Ramos (cell line): ENCODE results near the gene SLC2A10.

Source experiments
- in situ Hi-C: fragments of 300-500 bp; cut with MboI; formaldehyde crosslinking; loops from one replicate; pipeline ENCODE4 v1.14.3; 2022; ENCODE audit warnings: low sequenced_read_pairs; ENCODE audit not compliant: unreplicated experiment

SLC2A10 gene

DNA sequence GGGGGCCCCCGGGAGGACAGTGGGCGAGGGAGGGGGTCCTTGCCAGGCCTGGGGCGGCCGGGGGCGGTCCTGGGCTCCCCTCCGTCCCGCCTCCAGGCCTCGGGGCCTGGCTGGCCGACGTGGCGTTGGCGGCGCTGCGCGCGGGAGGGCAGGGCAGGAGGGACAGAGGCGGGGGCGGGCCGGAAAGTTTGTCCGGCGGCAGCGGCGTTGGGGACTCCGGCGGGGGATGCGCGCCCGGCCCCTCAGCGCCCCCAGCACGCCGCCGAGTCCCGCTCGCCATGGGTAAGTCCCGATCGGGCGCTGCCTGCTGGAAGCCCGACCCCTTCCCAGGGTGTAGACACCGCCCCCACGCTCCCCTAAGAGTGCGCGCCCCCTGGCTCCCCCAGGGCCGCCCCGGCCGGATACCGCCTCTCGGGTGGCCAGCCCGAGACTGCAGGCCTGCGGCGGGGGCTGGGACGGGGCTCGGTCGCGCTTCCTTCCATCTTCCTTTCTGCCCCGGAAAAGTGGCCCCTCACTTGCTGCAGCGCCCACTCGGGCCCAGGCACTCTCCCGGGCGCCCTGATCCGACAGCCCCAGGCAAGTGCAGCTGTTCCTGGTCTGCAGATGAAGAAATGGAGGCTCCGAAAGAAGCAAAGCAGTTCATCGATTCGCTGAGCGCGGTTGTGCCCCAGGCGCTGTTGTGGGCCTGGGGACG, at the start of gene SLC2A10:
Gene SLC2A10 (plus strand): TSS at position 191 of the 694 bp plus-strand sequence. CDS start 88 bp downstream, at position 279.
- in situ Hi-C loops: no loop called here

DNA sequence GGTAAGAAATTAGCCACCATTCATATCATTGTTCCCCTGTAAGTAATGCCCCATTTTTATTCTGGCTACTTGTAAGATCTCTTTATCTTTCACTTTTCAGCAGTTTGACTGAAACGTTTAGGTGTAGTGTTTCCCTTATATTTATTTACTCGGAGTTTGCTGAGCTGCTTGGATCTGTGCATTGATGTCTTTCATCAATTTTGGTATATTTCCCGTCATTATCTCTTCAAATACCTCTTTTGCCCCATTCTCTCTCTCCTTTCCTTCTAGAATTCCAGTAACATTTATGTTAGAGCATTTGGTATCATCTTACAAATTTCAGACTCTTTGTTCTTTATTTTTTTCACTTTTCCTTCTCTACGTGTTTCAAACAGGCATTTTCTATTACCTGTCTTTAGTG, 49.0 kb upstream of the SLC2A10 start:
- in situ Hi-C loops: no loop called here

DNA sequence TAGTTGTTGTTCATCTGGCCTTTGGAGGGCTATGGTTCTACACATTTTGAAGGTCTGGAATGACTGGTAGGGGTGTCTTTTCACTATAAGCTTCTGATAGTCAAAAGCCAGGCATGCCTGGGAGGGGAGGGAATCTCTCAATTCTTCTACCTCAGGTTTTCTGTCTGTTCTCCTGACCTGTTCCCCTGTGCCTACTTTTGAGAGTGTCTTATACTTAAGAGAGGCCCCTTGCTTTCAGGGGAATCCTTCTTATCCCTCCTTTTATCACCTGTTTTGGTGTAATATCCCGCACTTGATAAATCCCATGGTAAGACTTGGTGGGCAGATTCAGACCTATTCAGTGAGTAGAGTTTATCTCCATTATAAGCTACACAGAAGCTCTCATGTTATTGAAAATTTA, 47.8 kb upstream of the SLC2A10 start:
- in situ Hi-C loops: no loop called here

GRCh38 chr20:46663531-46663930, 45.9 kb upstream of the SLC2A10 start:
- in situ Hi-C loops: no loop called here

- in situ Hi-C loops: no loop called here
Observed at GRCh38 chr20:46665602-46666001, 43.8 kb upstream of the SLC2A10 start.

DNA sequence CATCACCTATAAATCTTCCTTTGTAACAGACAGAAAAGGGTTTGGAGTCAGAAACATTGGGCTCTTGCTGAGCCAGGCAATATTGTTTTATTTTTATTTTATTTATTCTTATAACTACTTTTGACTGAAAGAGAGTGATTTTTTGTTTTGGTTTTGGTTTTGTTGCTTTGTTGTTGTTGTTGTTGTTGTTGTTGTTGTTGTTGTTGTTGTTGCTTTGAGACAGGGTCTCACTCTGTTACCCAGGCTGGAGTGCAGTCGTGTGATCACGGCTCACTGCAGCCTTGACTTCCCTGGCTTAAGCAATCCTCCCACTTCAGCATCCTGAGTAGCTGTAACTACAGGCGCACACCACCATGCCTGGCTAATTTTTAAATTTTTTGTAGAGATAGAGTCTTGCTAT, 43.1 kb upstream of the SLC2A10 start:
- in situ Hi-C loops: no loop called here

GRCh38 chr20:46666818-46667515, 42.5 kb upstream of the SLC2A10 start:
- in situ Hi-C loops: no loop called here

GRCh38 chr20:46670228-46670584, 39.2 kb upstream of the SLC2A10 start:
- in situ Hi-C loops: no loop called here

DNA sequence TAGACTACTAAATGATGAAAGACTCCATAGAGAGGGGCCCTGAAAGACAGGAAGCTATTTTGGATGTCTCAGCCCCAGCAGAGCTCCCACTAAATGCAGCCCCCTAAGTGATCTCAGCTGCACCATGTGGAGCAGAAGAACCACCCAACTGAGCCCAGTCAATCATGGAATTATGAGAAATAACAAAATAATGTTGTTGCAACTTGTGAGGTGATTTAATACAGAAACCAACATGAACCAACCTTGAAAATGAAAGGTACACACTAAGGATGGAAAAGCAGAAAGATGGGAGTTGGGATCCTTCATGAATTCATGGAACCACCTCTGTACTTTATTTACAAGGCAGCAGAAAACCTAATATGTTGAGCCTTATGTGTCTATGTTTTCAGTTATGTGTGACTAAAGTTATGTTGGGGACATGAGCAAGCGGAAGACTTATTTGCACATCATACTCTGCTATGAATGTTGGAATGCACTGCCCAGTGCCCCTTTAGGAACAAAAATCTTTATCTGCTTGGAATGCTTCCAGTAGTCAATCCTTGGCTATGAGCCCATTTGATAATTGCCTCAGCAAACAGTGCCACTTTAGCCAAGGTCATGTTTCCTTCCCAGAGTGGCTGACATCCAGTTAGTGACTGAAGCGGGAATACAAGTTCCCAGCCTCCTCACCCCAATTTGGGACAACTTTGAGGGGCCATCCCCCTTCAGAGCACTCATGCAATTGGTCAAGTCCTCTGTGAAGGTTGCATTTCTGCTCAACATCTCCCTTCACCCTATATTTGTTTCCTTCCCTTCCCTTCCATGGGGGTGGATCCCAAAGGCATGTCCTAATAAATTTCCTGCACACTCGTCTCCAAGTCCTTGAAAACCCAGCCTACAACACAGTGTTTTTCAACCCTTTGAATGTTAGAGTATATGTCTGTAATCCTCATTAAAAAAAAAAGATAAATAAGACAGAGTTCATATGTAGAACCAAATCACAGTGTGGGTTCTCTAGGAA, 38.6 kb upstream of the SLC2A10 start:
- in situ Hi-C loops: no loop called here

- in situ Hi-C loops: no loop called here
Observed at GRCh38 chr20:46671866-46672542, 37.4 kb upstream of the SLC2A10 start.

GRCh38 chr20:46672543-46673148, 36.8 kb upstream of the SLC2A10 start:
- in situ Hi-C loops: no loop called here

- in situ Hi-C loops: no loop called here
Observed at GRCh38 chr20:46673394-46674252, 35.8 kb upstream of the SLC2A10 start.

DNA sequence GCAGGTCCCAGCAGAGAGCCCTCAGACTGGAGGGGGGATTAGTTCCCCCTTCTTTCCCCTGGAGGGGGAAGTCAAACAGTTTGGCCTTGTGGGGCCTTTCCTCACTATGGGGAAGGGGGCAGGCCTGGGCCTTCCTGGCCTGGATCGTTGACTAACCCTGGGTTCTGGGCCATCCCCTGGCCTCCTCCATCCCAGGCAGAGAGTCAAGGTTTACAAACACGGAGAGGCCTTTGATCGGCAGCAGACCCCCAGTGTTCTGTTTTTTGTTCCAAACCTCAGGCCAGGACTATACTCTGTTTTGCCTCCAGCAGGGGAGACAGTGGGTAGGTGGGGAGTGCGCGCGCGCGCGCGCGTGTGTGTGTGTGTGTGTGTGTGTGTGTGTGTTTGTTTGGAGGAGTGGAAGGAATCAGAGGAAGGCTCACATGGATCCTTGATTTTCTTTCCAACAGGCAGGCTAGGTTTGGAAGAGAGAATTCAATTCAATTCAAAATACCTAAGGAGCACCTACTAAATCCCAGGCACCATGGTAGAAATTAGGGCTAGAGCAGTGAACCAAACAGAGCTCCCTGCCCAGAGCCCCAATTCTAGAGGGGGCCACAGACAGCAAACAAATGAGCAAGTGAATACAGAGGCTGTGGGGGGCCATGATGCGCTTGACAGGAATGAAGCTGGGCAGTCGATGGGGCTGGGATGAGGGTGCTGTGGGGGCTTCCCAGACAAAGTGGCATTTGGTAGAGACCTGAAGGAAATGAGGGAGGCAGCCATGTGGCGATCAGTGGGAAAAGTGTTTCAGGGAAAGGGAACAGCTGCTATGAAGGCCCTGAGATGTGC, 35.0 kb upstream of the SLC2A10 start:
- in situ Hi-C loops: loop anchor here (25.0 kb wide), 1 partner anchor 662 kb away; the partner anchor contains the start of gene MMP9

DNA sequence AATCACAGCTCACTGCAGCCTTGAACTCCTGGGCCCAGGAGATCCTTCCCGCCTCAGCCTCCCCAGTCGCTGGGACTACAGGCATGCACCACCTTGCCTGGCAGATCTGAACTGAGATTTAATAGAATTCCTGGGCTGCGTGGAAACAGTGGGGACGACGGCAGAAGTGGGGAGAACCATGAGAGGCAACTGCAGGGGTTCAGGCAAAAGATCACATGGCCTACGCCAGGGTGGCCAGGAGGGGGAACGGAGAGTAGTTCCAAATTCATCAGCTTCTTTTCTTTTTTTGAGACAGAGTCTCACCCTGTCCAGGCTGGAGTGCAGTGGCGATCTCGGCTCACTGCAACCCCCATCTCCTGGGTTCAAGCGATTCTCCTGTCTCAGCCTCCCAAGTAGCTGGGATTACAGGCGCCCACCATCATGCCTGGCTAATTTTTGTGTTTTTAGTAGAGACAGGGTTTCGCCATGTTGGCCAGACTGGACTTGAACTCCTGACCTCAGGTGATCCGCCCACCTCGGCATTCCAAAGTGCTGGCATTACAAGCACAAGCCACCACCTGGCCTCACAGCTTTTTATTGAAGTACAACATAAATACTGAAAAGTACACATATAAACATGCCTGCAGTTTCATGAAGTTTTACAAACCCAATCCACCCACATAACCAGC, 32.7 kb upstream of the SLC2A10 start:
- in situ Hi-C loops: loop anchor here (25.0 kb wide), 1 partner anchor 664 kb away; the partner anchor contains the start of gene MMP9

- in situ Hi-C loops: loop anchor here (25.0 kb wide), 1 partner anchor 665 kb away; the partner anchor contains the start of gene MMP9
Observed at GRCh38 chr20:46677608-46678007, 31.8 kb upstream of the SLC2A10 start.

DNA sequence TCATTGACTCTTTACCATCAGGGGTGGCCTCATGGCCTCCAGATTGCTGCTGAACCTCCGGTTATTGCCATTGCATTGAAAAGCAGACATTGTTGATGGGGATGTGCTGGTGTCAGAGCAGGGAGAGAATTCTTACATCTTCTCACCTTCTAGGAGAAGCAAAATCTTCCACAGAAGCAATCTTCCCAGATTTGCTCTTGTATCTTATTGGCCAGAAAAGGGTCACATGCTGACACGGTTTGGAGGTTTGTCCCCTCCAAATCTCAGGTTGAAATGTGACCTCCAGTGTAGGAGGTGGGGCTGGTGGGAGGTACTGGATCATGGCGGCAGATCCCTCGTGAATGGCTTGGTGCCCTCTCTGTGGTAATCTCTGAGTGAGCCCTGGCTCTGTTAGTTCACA, 30.9 kb upstream of the SLC2A10 start:
- in situ Hi-C loops: loop anchor here (25.0 kb wide), 1 partner anchor 666 kb away; the partner anchor contains the start of gene MMP9

GRCh38 chr20:46680684-46681031, 28.8 kb upstream of the SLC2A10 start:
- in situ Hi-C loops: loop anchor here (25.0 kb wide), 1 partner anchor 668 kb away; the partner anchor contains the start of gene MMP9
